ENCODE results near the gene NUDT1.

Gene NUDT1

DNA sequence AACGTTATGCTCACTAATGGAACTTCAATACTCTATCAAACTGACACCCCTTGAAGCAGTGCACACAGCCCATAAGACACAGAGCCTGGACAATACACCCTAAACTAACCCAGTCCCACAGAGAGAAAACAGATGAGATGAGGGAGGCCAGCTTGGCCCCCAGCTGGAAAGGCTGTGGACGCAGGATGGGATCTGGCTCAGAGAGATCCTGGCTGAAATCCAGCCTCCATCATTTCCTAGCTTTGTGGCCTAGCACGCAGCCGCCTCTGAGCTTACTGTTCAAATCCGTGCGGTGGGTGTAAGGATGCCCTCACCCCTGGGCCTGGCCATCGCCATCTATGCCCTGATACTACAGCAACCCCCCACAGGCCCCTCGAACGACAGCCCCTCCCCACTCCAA lies 39.5 kb downstream of the NUDT1 start:
- ChIA-PET CTCF (no interaction called here), POLR2A (no interaction called here)
- no peak for DNase-seq (ENCODE audit: extremely low spot score)
- TF ChIP-seq FOXA1 (IDR thresholded peaks at IDR 0.05) (no peak), FOXK2 (IDR thresholded peaks at IDR 0.05) (no peak), CTBP1 (IDR thresholded peaks at IDR 0.05; ENCODE audit: borderline replicate concordance) (no peak), SP1 (IDR thresholded peaks at IDR 0.05) (no peak)
- TF ChIP-seq, protein P1, sequence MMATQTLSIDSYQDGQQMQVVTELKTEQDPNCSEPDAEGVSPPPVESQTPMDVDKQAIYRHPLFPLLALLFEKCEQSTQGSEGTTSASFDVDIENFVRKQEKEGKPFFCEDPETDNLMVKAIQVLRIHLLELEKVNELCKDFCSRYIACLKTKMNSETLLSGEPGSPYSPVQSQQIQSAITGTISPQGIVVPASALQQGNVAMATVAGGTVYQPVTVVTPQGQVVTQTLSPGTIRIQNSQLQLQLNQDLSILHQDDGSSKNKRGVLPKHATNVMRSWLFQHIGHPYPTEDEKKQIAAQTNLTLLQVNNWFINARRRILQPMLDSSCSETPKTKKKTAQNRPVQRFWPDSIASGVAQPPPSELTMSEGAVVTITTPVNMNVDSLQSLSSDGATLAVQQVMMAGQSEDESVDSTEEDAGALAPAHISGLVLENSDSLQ (IDR thresholded peaks at IDR 0.05), result no peak

- DNase-seq (ENCODE audit: extremely low spot score), result no peak
- TF ChIP-seq TARDBP (IDR thresholded peaks at IDR 0.05) (no peak), FOXK2 (IDR thresholded peaks at IDR 0.05) (no peak), L3MBTL2 (conservative IDR thresholded peaks at IDR 0.05) (no peak), LEF1 (IDR thresholded peaks at IDR 0.05; ENCODE audit: borderline replicate concordance) (no peak), BHLHE40 (IDR thresholded peaks at IDR 0.05; ENCODE audit: borderline replicate concordance) (no peak), ARNT (IDR thresholded peaks at IDR 0.05) (no peak), ZNF384 (IDR thresholded peaks at IDR 0.05) (no peak), SP1 (IDR thresholded peaks at IDR 0.05) (no peak)
- CTCF ChIA-PET, result no interaction called here
- POLR2A ChIA-PET, result no interaction called here
These were observed 40.2 kb downstream of the NUDT1 start for GRCh38 chr7:2282185-2282751.

- ChIA-PET POLR2A (no interaction called here), CTCF (no interaction called here)
- no peak for DNase-seq (ENCODE audit: extremely low spot score)
- TF ChIP-seq TARDBP (IDR thresholded peaks at IDR 0.05), result no peak
- TF ChIP-seq FOXM1 (IDR thresholded peaks at IDR 0.05; ENCODE audit: borderline replicate concordance), result no peak
- no peak for TF ChIP-seq NFRKB (IDR thresholded peaks at IDR 0.05)
- no peak for TF ChIP-seq L3MBTL2 (conservative IDR thresholded peaks at IDR 0.05)
- TF ChIP-seq SUZ12 (IDR thresholded peaks at IDR 0.05), result no peak
- TF ChIP-seq HDGF (IDR thresholded peaks at IDR 0.05; ENCODE audit: borderline replicate concordance), result no peak
- TF ChIP-seq FOXK2 (IDR thresholded peaks at IDR 0.05), result no peak
- no peak for TF ChIP-seq SP1 (IDR thresholded peaks at IDR 0.05)
- TF ChIP-seq ZNF384 (IDR thresholded peaks at IDR 0.05), result no peak
- no peak for TF ChIP-seq ELF4 (IDR thresholded peaks at IDR 0.05)
- no peak for TF ChIP-seq FOXA1 (IDR thresholded peaks at IDR 0.05)
- TF ChIP-seq BHLHE40 (IDR thresholded peaks at IDR 0.05; ENCODE audit: borderline replicate concordance), result no peak
- TF ChIP-seq LEF1 (IDR thresholded peaks at IDR 0.05; ENCODE audit: borderline replicate concordance), result no peak
- TF ChIP-seq, protein P1 (IDR thresholded peaks at IDR 0.05), result no peak
- TF ChIP-seq CTBP1 (IDR thresholded peaks at IDR 0.05; ENCODE audit: borderline replicate concordance), result no peak
- no peak for TF ChIP-seq ARNT (IDR thresholded peaks at IDR 0.05)
These were observed 41.0 kb downstream of the NUDT1 start for GRCh38 chr7:2283074-2283473.

DNA sequence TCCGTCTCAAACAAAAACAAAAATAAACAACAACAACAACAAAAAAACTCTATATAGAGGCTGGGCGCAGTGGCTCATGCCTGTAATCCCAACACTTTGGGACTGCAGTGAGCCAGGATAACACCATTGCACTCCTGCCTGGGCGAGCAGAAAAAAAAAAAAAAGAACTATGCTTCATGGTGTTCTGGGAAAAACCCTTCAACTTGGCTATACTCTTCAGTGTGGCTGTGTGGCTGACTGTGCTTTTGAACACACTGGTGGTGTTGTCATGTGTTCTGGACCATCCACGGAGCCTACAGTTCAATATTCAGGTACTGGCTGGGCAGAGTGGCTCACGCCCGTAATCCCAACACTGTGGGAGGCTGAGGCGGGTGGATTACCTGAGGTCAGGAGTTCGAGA lies 45.7 kb downstream of the NUDT1 start:
- POLR2A ChIA-PET, result no interaction called here
- CTCF ChIA-PET, result no interaction called here
- TF ChIP-seq FOXM1 (IDR thresholded peaks at IDR 0.05; ENCODE audit: borderline replicate concordance), result no peak

DNA sequence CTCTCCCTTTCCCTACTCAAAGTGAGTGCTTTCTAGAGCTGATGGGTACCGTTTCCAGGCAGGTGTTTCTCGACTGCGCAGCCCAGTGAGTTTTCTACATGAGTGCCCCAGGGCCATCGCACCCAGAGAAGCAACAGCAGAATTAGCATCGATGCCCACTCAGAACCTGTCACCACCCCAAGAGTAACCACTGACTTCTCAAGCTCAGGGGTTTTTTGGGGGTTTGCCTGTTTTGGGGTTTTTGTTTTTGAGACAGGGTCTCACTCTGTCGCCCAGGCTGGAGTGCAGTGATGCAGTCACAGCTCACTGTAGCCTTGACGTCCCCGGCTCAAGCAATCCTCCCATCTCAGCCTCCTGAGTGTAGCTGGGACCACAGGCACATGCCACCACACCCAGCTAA lies 46.5 kb downstream of the NUDT1 start:
- no peak for DNase-seq (ENCODE audit: extremely low spot score)
- TF ChIP-seq LEF1 (IDR thresholded peaks at IDR 0.05; ENCODE audit: borderline replicate concordance) (no peak), SUZ12 (IDR thresholded peaks at IDR 0.05) (no peak), ZNF384 (IDR thresholded peaks at IDR 0.05) (no peak), FOXA1 (IDR thresholded peaks at IDR 0.05) (no peak), ARNT (IDR thresholded peaks at IDR 0.05) (no peak), TARDBP (IDR thresholded peaks at IDR 0.05) (no peak), L3MBTL2 (conservative IDR thresholded peaks at IDR 0.05) (no peak), SP1 (IDR thresholded peaks at IDR 0.05) (no peak), CTBP1 (IDR thresholded peaks at IDR 0.05; ENCODE audit: borderline replicate concordance) (no peak), ELF4 (IDR thresholded peaks at IDR 0.05) (no peak), FOXK2 (IDR thresholded peaks at IDR 0.05) (no peak), FOXM1 (IDR thresholded peaks at IDR 0.05; ENCODE audit: borderline replicate concordance) (no peak), NFRKB (IDR thresholded peaks at IDR 0.05) (no peak), HDGF (IDR thresholded peaks at IDR 0.05; ENCODE audit: borderline replicate concordance) (no peak), BHLHE40 (IDR thresholded peaks at IDR 0.05; ENCODE audit: borderline replicate concordance) (no peak)
- TF ChIP-seq, protein P1 (IDR thresholded peaks at IDR 0.05), result no peak
- POLR2A ChIA-PET, result no interaction called here
- CTCF ChIA-PET, result interaction anchor here (0.6 kb wide), 1 partner anchor 369 kb away, joined by 4 read pairs; no protein-coding TSS in a partner anchor

More for the DNA sequence above, 45.7 kb downstream of the NUDT1 start:
- no peak for DNase-seq (ENCODE audit: extremely low spot score)

DNA sequence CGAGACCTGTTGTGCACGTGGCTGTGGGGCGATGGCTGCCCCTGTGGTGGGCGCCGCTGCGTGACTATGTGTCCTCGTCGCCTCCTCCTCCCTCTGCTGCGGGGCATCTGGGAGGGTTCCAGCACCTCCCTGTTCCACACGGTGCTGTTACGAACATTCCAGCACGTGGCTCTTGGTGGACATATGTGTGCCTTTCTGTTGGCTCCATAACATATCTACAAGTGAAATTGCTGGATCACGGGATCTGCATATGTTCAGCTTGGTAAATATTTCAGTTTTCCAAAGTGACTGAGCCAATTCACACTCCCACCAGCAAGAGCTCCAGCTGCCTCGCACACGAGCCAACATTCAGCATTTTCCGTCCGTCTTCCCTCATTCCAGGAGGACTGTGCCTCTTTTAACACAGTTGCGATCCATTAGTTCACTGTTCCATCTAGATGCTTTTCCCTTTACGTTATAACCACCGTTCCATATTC lies 47.1 kb downstream of the NUDT1 start:
- no peak for DNase-seq (ENCODE audit: extremely low spot score)
- ChIA-PET CTCF (no interaction called here), POLR2A (no interaction called here)
- TF ChIP-seq SUZ12 (IDR thresholded peaks at IDR 0.05) (no peak), CTBP1 (IDR thresholded peaks at IDR 0.05; ENCODE audit: borderline replicate concordance) (no peak), BHLHE40 (IDR thresholded peaks at IDR 0.05; ENCODE audit: borderline replicate concordance) (no peak), FOXM1 (IDR thresholded peaks at IDR 0.05; ENCODE audit: borderline replicate concordance) (no peak), HDGF (IDR thresholded peaks at IDR 0.05; ENCODE audit: borderline replicate concordance) (no peak), ELF4 (IDR thresholded peaks at IDR 0.05) (no peak), ARNT (IDR thresholded peaks at IDR 0.05) (no peak), SP1 (IDR thresholded peaks at IDR 0.05) (no peak), TARDBP (IDR thresholded peaks at IDR 0.05) (no peak), L3MBTL2 (conservative IDR thresholded peaks at IDR 0.05) (no peak), LEF1 (IDR thresholded peaks at IDR 0.05; ENCODE audit: borderline replicate concordance) (no peak)
- TF ChIP-seq, protein P1 (IDR thresholded peaks at IDR 0.05), result no peak

Data from HEK293T (cell line).